ENCODE measurements around the gene C1QTNF2.

DNA sequence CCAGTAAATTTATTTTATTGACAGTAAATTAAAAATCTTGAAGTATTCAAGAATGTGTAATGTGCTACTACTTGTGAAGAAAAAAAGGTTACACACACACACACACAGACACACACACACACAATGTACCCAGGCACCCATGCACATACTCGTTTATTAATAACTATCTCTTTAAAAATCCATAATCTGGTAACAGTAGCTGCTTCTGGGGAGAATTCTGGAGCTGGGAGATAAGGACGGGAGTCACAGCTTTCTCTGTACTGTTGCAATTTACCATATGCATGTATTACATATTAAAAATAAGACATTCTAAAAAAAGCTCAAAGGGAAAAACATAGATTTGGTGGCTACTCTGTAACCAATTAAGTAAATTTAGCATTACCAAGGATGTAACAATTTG, 7.9 kb upstream of the C1QTNF2 start:
- TF ChIP-seq, protein P1, sequence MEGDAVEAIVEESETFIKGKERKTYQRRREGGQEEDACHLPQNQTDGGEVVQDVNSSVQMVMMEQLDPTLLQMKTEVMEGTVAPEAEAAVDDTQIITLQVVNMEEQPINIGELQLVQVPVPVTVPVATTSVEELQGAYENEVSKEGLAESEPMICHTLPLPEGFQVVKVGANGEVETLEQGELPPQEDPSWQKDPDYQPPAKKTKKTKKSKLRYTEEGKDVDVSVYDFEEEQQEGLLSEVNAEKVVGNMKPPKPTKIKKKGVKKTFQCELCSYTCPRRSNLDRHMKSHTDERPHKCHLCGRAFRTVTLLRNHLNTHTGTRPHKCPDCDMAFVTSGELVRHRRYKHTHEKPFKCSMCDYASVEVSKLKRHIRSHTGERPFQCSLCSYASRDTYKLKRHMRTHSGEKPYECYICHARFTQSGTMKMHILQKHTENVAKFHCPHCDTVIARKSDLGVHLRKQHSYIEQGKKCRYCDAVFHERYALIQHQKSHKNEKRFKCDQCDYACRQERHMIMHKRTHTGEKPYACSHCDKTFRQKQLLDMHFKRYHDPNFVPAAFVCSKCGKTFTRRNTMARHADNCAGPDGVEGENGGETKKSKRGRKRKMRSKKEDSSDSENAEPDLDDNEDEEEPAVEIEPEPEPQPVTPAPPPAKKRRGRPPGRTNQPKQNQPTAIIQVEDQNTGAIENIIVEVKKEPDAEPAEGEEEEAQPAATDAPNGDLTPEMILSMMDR (IDR thresholded peaks at IDR 0.05; ENCODE audit: control extremely low read depth in 1 of 3, insufficient read depth in 1 of 3, low read depth in 1 of 3, low read length in 3 of 3) = no peak
- TF ChIP-seq CHD2 (IDR thresholded peaks at IDR 0.05; ENCODE audit: low read length) (no peak), KDM5A (IDR thresholded peaks at IDR 0.05; ENCODE audit: low read length) (no peak), ZNF274 (IDR thresholded peaks at IDR 0.05; ENCODE audit: borderline replicate concordance, extremely low read depth, low read length) (no peak), POLR2A (IDR thresholded peaks at IDR 0.05; ENCODE audit: control extremely low read depth in 1 of 2, low read depth in 2 of 2, low read length in 2 of 2) (no peak), EZH2 (IDR thresholded peaks at IDR 0.05; ENCODE audit: low read depth, low read length, severe bottlenecking) (no peak), JUND (IDR thresholded peaks at IDR 0.05; ENCODE audit: low read length) (no peak)
